SU-DHL-6 (cell line): ENCODE measurements around the gene CEP72.

Experiments
- H2AFZ ChIP-seq: fragments of 200-600 bp; sonication (generic); 2 replicates; pipeline ENCODE4 v1.6.1; 2014; ENCODE audit warnings: low read depth, mild to moderate bottlenecking, moderate library complexity, mixed read lengths, antibody characterized with exemption, low read length; ENCODE audit not compliant: severe bottlenecking
- H3F3A ChIP-seq: fragments of 200-600 bp; shearing (Covaris generic); 2 replicates; pipeline ENCODE4 v1.6.0; 2016; ENCODE audit warnings: antibody characterized with exemption, mild to moderate bottlenecking; ENCODE audit not compliant: insufficient read depth
- H3K27ac ChIP-seq: fragments of 200-600 bp; sonication (generic); 2 replicates; pipeline ENCODE4 v1.5.1; 2016; ENCODE audit warnings: low read depth, mild to moderate bottlenecking, low read length, moderate library complexity, mixed read lengths
- H3K27me3 ChIP-seq: fragments of 200-600 bp; sonication (generic), shearing (Covaris generic); 2 replicates; pipeline ENCODE4 v1.6.0; 2014; ENCODE audit warnings: mild to moderate bottlenecking, low read length
- H3K36me3 ChIP-seq: fragments of 200-600 bp; sonication (generic); 2 replicates; pipeline ENCODE4 v1.6.1; 2014; ENCODE audit warnings: mild to moderate bottlenecking, low read length, mixed read lengths
- H3K4me2 ChIP-seq: fragments of 300-600, 200-600 bp; shearing (Covaris generic), sonication (generic); 2 replicates; pipeline ENCODE4 v1.6.0; 2014; ENCODE audit warnings: low read length, low read depth, mild to moderate bottlenecking; ENCODE audit not compliant: poor library complexity, severe bottlenecking
- H3K4me3 ChIP-seq: fragments of 200-600 bp; sonication (generic); 2 replicates; pipeline ENCODE4 v1.5.1; 2014; ENCODE audit warnings: antibody characterized with exemption, low read length, mild to moderate bottlenecking, mixed read lengths; ENCODE audit not compliant: insufficient read depth, poor library complexity, severe bottlenecking
- H3K79me2 ChIP-seq: fragments of 200-600 bp; sonication (generic); 2 replicates; pipeline ENCODE4 v1.6.1; 2014; ENCODE audit warnings: mild to moderate bottlenecking, low read length, moderate library complexity; ENCODE audit not compliant: insufficient read depth
- H3K9ac ChIP-seq: fragments of 200-600 bp; sonication (generic); 2 replicates; pipeline ENCODE4 v1.7.0; 2014; ENCODE audit warnings: mild to moderate bottlenecking, low read length
- H3K9me2 ChIP-seq: fragments of 200-600 bp; sonication (generic); replicated peaks from 2 replicates; pipeline ENCODE4 v1.6.1; 2014; ENCODE audit warnings: low read length; ENCODE audit not compliant: insufficient read depth
- H3K9me3 ChIP-seq: fragments of 200-600 bp; sonication (generic); 2 replicates; pipeline ENCODE4 v1.6.1; 2014; ENCODE audit warnings: low read length, mixed read lengths; ENCODE audit not compliant: insufficient read depth
- H4K20me1 ChIP-seq: fragments of 200-600 bp; sonication (generic); 2 replicates; pipeline ENCODE4 v1.6.1; 2014; ENCODE audit warnings: low read depth, mild to moderate bottlenecking, antibody characterized with exemption, low read length, moderate library complexity, mixed read lengths
- EZH2phosphoT487 ChIP-seq: fragments of 200-600 bp; sonication (generic), shearing (Covaris generic); conservative IDR thresholded peaks from 2 replicates; pipeline ENCODE4 v1.6.1; 2018; ENCODE audit warnings: mild to moderate bottlenecking, antibody characterized with exemption, low read length, moderate library complexity, mixed read lengths
- TF ChIP-seq, protein P1 (sequence below): fragments of 200-600 bp; sonication (generic); IDR thresholded peaks from one replicate; pipeline ENCODE4 v1.5.1; 2017; ENCODE audit warnings: antibody characterized with exemption, mild to moderate bottlenecking, low read length, moderate library complexity; ENCODE audit not compliant: insufficient read depth, poor library complexity, severe bottlenecking

CEP72 gene

DNA sequence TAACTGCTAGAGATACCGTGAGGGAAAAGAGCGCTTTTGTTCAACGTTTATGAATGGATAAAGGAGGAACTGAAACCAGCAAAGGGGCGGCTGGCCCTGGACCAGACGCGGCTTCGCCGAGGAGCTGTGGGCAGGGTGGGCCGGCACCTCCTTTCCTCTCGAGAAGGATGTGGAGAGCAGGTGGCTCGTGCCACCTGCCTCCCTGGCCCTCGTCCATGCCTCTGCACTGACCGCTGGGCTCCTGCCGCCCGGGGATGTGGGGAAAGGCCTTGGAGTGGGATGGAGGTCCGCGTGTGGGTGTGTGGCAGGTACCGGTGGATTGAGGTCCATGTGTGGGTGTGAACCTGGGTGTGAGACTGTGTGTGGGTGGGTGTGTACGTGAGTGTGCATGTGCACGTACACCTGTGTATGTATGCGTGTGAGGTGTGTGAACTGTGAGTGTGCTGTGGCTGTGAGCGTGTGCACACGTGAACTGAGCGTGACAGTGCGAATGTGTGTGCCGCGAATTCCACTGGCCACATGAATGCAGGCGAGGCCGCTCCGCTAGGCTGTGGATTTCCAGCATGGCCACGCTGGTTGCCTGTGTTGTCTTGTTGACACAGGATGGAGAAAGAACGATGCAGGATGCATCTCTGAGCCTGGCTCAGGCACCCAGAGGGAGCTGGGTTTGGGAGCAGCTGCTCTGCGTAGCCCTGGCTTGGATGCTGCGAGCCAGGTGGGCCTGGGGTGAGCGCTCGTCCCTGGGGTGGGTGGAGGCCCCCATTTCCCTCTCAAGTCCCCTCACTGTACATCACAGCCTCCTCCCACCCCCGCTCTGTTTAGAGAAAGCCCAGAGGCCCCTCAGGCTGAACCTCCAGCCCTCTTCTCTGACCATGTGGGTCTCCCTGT lies 4.4 kb upstream of the CEP72 start:
- TF ChIP-seq, protein P1, sequence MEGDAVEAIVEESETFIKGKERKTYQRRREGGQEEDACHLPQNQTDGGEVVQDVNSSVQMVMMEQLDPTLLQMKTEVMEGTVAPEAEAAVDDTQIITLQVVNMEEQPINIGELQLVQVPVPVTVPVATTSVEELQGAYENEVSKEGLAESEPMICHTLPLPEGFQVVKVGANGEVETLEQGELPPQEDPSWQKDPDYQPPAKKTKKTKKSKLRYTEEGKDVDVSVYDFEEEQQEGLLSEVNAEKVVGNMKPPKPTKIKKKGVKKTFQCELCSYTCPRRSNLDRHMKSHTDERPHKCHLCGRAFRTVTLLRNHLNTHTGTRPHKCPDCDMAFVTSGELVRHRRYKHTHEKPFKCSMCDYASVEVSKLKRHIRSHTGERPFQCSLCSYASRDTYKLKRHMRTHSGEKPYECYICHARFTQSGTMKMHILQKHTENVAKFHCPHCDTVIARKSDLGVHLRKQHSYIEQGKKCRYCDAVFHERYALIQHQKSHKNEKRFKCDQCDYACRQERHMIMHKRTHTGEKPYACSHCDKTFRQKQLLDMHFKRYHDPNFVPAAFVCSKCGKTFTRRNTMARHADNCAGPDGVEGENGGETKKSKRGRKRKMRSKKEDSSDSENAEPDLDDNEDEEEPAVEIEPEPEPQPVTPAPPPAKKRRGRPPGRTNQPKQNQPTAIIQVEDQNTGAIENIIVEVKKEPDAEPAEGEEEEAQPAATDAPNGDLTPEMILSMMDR: no peak
- TF ChIP-seq EZH2phosphoT487: no peak
- Histone ChIP-seq H3K4me2 (no peak overlapping the region), H3K79me2 (peaks cover 5% of the 10 kb centered on the region), H3K27me3 (no peaks in the 10 kb centered on the region), H2AFZ (no peak overlapping the region), H3K27ac (no peak overlapping the region), H3K9me2 (no peaks in the 10 kb centered on the region), H3K9me3 (no peaks in the 10 kb centered on the region), H3K4me3 (no peak overlapping the region), H3K9ac (no peak overlapping the region), H4K20me1 (no peaks in the 10 kb centered on the region), H3F3A (no peaks in the 10 kb centered on the region), H3K36me3 (no peaks in the 10 kb centered on the region)

DNA sequence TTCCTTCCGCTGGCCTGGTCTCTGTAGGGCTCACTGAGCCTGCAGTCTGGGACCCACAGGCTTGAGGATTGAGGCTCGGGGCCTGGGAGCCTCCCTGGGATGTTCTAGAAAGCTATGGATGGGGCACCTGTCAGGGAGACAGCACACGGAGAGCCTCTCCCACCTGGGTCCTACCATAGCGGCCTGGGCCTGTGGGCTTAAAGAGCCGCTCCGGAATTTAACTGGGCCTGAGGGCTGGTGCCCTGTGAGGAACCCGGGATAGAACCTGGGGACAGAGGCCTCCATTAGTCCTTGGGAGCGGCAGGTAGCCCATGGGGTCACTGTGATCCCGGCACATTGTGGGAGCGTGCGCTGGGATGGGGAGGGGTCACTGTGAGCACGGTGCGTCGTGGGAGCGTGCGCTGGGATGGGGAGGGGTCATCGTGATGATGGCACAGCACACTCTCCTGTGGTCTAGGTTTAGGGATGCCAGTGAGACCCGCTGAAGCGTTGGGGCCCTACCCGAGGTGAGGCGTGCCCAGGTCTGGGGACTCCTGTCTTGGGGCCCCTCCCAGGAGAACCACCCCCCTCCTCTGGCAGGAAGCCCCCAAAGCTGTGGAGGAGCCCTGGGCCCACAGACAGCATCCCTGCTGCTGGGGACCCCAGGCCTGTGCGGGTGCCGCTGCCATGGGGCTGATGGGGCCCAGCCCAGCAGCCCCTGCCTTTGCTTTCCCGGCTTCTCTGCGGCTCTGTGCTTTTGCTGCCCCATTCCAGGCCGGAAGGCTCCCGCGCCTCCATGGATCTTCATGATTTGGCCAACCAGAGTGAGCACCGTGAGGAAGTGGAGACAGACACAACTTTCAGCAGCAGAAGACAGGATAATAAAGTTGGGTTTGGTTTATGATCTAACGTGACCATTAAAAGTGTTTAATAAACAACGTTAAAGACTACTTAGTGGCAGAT lies 3.4 kb upstream of the CEP72 start:
- Histone ChIP-seq H2AFZ (no peak overlapping the region), H3K9me2 (no peaks in the 10 kb centered on the region), H3K4me2 (no peak overlapping the region), H3K9me3 (no peaks in the 10 kb centered on the region), H3K79me2 (peaks cover 14% of the 10 kb centered on the region), H3F3A (no peaks in the 10 kb centered on the region), H3K27me3 (no peaks in the 10 kb centered on the region), H4K20me1 (no peaks in the 10 kb centered on the region), H3K9ac (no peak overlapping the region), H3K27ac (no peak overlapping the region), H3K4me3 (no peak overlapping the region), H3K36me3 (no peaks in the 10 kb centered on the region)
- TF ChIP-seq, protein P1: no peak
- TF ChIP-seq EZH2phosphoT487: no peak

DNA sequence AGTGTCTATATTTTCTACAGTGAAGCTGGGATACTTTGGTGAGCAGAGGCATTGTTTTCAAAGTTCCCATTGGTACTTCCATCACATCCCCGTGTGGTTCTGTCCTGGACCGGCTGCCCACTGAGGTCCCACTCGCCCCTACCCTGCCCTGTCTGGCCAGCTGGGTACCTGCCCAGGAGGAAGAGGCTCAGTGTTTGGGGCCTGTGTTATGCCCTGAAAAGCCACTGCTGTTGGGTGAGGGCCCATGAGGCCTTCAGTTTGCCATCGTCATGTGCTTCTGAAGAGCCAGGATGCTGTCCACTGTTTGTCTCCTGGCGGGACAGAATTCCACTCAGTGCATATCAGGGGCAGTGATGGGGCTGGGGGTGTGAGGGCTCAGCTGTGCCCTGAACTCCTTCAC lies 2.6 kb upstream of the CEP72 start:
- Histone ChIP-seq H3K79me2 (peaks cover 22% of the 10 kb centered on the region), H3K4me2 (no peak overlapping the region), H3K27ac (no peak overlapping the region), H3K9me3 (no peaks in the 10 kb centered on the region), H3K27me3 (no peaks in the 10 kb centered on the region), H3K9ac (no peak overlapping the region), H4K20me1 (no peaks in the 10 kb centered on the region), H3K9me2 (no peaks in the 10 kb centered on the region), H3K4me3 (no peak overlapping the region), H2AFZ (no peak overlapping the region), H3K36me3 (0 out of 2 replicates have a peak, but pooled peaks cover 1% of the 10 kb centered on the region), H3F3A (no peaks in the 10 kb centered on the region)
- TF ChIP-seq EZH2phosphoT487: no peak
- TF ChIP-seq, protein P1: no peak
